Activated CD8-positive, alpha-beta memory T cell treated with anti-CD3 and anti-CD28 coated beads for 1 hour (primary cell): ENCODE data around the gene FNDC3A.
"Not testable (repeated sequence)": the region's sequence is repeated elsewhere in the genome, so short reads cannot be mapped to it uniquely, and the experiment has no call there.

Experiments
- DNase-seq, 2 donors: peaks; one replicate each; pipeline ENCODE4 v3.0.0-alpha.2; 2020; ENCODE audit warnings: low read depth in 1 of 2; ENCODE audit errors: extremely low read depth in 1 of 2

FNDC3A gene

GRCh38 chr13:48975101-48975855 lies 434 bp upstream of the FNDC3A start:
- DNase-seq, result peak in 1 of 2 donors; percentile 10

GRCh38 chr13:48976576-48977285 lies 1.0 kb downstream of the FNDC3A start:
- peak in 1 of 2 donors; percentile 41 for DNase-seq

GRCh38 chr13:48977286-48977625 lies 1.5 kb downstream of the FNDC3A start:
- no peak for DNase-seq

- no peak for DNase-seq
These were observed 2.3 kb downstream of the FNDC3A start for GRCh38 chr13:48977973-48978372.

- DNase-seq, result no peak
These were observed 3.4 kb downstream of the FNDC3A start for GRCh38 chr13:48978942-48979601.

- DNase-seq, result no peak
These were observed 4.2 kb downstream of the FNDC3A start for GRCh38 chr13:48979892-48980291.

- DNase-seq, result no peak
These were observed 7.6 kb downstream of the FNDC3A start for GRCh38 chr13:48983331-48983730.

GRCh38 chr13:48985756-48986155 lies 10.0 kb downstream of the FNDC3A start:
- DNase-seq, result no peak

- no peak for DNase-seq
These were observed 15.2 kb downstream of the FNDC3A start for GRCh38 chr13:48990900-48991299.

- no peak for DNase-seq
These were observed 17.4 kb downstream of the FNDC3A start for GRCh38 chr13:48993150-48993549.

GRCh38 chr13:48994706-48995105 lies 19.0 kb downstream of the FNDC3A start:
- no peak for DNase-seq

- DNase-seq, result no peak
These were observed 23.1 kb downstream of the FNDC3A start for GRCh38 chr13:48998641-48999292.

- DNase-seq, result no peak
These were observed 24.5 kb downstream of the FNDC3A start for GRCh38 chr13:49000247-49000646.

GRCh38 chr13:49018986-49019635 lies 43.4 kb downstream of the FNDC3A start:
- DNase-seq, result not testable (repeated sequence)

GRCh38 chr13:49020328-49020727 lies 44.6 kb downstream of the FNDC3A start:
- no peak for DNase-seq

GRCh38 chr13:49020940-49021553 lies 45.3 kb downstream of the FNDC3A start:
- DNase-seq, result no peak

GRCh38 chr13:49021953-49022352 lies 46.2 kb downstream of the FNDC3A start:
- DNase-seq, result no peak

- no peak for DNase-seq
These were observed 46.9 kb downstream of the FNDC3A start for GRCh38 chr13:49022472-49023144.

GRCh38 chr13:49023431-49023830 lies 47.7 kb downstream of the FNDC3A start:
- no peak for DNase-seq

- DNase-seq, result no peak
These were observed 51.1 kb downstream of the FNDC3A start for GRCh38 chr13:49026851-49027250.
